ENCODE measurements around the gene USP48.
A peak's percentile ranks its signal among the peaks of the same experiment; 100 is the strongest.

Gene USP48

GRCh38 chr1:21652937-21653743 lies 129.8 kb downstream of the USP48 start:
- no peak for DNase-seq (ENCODE audit: low read depth)

- DNase-seq (ENCODE audit: low read depth), result no peak
These were observed 130.6 kb downstream of the USP48 start for GRCh38 chr1:21652101-21652936.

DNA sequence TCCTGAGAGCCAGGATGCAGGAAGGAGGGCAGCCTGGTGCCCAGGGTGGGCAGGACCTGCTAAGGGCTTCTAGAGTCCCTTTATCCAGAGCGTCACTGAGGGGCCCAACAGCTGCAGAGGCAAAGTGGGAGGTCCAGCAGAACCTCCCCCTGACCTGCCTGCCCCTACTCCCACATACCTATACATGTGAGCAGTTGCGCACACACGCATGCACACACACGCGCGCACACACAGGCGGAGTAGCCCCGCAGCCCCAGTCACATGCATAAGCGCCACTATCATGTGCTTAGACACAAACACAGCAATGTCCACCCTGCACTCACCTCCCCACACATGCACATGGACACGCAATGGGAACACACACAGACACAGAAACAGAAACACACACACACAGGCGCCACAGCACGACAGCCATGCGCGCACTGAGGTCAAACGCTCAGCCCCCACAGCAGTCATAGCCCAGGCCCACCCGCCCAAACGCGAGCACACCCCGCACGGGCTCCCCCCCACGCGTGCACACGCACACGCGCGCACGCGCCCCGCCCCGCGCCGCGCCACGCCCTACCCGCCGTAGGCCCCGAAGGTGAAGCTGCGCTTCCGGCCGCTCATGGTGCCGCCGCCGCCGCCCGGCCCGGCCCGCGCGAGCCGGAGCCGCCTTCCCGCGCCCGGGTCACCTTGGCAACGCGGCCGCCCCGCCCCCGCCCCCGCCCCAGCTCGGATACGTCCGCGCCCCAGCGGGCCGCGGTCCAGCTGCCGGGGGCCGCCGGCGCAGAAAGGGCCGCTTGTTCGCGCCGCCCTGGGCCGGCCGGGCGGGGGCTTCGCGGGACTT lies 131.5 kb downstream of the USP48 start:
- peak; percentile 13 for DNase-seq (ENCODE audit: low read depth)

- DNase-seq (ENCODE audit: low read depth), result no peak
These were observed 132.5 kb downstream of the USP48 start for GRCh38 chr1:21650400-21650799.

GRCh38 chr1:21649315-21649714 lies 133.6 kb downstream of the USP48 start:
- no peak for DNase-seq (ENCODE audit: low read depth)

GRCh38 chr1:21648791-21649190 lies 134.2 kb downstream of the USP48 start:
- no peak for DNase-seq (ENCODE audit: low read depth)

GRCh38 chr1:21648352-21648730 lies 134.6 kb downstream of the USP48 start:
- no peak for DNase-seq (ENCODE audit: low read depth)

DNA sequence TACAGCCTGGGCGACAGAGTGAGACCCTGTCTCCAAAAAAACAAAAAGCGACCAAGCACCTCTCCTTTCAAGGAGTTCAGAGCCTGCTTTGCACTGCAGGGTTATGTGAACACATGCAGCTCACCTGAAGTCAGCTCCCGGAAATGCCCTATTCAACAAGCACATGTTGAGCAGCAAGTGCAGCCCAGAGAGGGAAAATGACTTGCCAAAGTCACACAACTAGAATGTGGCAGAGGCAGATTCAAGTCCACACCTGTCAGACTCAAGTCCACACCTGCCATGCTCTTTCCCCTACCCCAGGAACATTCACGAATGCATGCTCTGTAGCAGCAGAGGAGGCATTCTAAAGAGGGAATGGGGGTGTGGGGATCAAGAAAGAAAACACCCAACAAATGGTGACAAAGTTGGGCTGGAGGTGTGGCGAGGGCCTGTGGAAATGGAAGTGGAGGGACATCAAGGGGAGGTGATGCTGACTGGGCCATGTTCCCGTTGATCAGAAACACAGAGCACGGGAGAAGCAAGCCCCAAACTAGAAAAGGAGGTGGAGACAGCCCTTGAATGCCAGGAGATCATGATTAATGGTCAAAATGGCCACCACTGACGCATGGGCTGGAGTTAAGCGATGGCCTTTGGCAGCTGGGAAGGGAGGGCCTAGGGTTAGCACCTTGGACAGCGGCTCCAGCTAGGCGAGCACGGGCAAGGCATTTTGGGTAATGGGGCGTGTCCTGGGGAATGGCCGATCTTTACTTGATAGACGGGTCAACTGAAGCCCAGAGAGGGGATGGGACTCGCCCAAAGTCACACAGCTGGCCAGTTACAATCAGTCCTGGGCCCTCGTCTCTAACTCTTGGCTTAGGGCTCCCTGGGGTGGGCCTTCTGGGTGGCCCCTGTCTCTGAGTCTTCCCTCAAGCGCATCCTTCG lies 135.3 kb downstream of the USP48 start:
- DNase-seq (ENCODE audit: low read depth), result no peak

GRCh38 chr1:21645550-21645949 lies 137.4 kb downstream of the USP48 start:
- no peak for DNase-seq (ENCODE audit: low read depth)

GRCh38 chr1:21644906-21645305 lies 138.0 kb downstream of the USP48 start:
- DNase-seq (ENCODE audit: low read depth), result no peak

GRCh38 chr1:21644348-21644747 lies 138.6 kb downstream of the USP48 start:
- no peak for DNase-seq (ENCODE audit: low read depth)

GRCh38 chr1:21643624-21644023 lies 139.3 kb downstream of the USP48 start:
- DNase-seq (ENCODE audit: low read depth), result no peak

- no peak for DNase-seq (ENCODE audit: low read depth)
These were observed 140.8 kb downstream of the USP48 start for GRCh38 chr1:21641967-21642739.

DNA sequence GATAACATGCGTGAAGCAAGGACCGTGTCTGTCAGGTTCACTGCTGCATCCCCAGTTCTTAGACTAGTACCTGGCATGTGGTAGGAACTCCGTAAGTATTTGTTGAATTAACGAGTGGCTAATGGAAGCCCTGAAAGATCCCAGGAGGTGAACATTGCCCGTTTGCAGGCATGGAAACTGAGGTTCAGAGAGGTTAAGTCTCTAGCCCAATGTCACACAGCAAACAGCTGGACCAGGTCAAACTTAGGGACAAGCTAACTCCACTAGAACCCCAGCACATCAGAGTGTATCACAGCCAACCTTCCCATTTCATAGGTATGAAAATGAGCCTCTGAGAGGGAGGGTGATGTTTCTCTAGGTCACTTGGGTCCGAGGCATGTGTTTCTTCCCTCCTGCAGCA lies 141.4 kb downstream of the USP48 start:
- DNase-seq (ENCODE audit: low read depth), result no peak

GRCh38 chr1:21641076-21641475 lies 141.9 kb downstream of the USP48 start:
- no peak for DNase-seq (ENCODE audit: low read depth)

DNA sequence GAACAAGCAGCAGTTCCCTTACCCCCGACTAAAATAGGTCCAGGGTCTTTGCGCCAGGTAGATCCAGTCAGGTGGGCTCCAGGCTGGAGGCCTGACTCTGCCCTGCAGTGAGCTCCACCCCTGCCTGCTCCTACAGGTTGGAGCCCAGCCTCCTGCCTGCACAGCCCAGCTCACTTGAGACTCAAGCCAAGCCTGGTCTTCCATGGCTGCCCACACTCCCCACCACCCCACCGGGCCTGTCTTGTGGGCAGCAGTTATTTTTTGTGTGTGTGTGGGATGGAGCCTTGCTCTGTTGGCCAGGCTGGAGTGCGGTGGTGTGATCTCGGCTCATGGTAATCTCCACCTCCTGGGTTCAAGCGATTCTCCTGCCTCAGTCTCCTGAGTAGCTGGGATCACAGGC lies 142.3 kb downstream of the USP48 start:
- DNase-seq (ENCODE audit: low read depth), result no peak

DNA sequence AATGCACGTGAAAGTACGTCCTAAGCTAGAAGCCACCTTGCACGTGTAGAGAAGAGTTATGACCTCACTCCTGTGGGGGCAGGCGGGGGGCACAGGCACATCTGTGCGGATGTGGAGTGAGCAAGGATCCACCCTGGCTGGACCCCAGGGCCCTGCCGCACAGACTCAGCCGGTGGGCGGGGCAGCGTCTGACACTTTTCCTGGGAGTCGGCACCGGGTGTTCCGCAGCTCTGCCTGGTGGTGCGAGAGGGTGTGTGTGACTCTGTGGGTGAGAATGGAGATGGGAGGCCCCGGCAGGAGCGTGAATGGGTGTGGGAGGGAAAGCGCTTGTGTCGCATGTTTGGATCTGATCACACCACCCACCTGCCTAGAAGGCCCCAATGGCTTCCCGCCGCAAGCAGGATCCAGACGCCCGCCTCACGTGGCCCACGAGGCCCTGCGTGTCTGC lies 143.3 kb downstream of the USP48 start:
- DNase-seq (ENCODE audit: low read depth), result no peak

DNA sequence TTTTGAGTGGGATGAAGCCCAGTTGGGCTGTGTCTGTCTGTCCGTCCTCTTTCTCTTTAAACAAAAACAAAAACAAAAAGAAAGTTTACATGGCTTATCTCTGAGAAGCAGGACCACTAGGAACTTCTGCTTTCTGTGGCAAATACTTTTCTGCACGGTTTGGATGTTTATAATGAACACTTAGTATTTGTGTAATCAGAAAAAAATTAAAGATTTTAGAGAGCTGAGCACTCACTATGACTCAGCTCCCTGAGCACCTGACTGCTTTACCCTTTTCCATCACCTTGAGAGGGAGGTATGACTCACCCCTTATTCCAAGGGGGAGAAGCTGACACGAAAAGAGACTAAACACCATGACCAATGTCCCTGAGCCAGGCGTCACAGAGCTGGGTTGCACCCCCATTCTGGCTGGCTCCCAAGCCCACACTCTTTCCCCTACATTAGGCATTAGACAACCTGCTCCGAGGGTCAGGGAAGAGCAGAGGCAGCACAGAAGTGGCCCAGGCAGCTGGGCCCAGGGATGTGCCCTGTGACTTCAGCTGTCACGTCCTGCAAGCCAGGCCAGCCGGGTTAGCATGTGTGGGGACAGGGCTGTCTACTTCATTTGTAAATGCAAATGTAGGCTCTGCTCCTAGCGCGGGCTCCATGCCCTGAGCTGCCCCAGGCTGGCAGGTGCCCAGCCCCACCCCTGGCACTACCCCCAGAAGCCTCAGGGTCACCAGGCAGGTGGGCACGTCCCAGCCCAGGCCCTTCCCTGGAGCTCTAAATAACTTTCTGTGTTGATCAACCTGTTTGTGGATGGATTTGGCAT lies 144.2 kb downstream of the USP48 start:
- DNase-seq (ENCODE audit: low read depth), result no peak

GRCh38 chr1:21637514-21637913 lies 145.4 kb downstream of the USP48 start:
- DNase-seq (ENCODE audit: low read depth), result no peak

DNA sequence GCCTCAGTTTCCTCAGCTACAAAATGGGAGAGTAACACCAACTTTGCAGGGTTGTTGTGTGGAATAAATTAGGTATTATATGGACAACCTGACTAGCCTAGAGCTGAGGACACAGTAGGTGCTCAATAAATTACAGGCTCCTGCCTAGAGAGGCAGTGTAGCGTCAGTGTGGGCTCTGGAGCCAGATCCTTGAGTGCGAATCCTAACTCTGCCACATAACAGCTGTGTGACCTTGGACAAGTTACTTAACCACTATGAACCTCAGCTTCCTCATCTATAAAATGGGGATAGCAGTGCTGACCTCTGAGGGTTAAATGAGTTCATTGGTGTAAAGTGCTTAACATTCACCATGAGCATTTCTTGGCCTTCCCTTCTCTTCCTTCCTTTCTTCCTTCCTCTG lies 146.9 kb downstream of the USP48 start:
- no peak for DNase-seq (ENCODE audit: low read depth)
